ENCODE measurements around the gene HSDL2.

Gene HSDL2

GRCh38 chr9:112495614-112496013 lies 115.7 kb downstream of the HSDL2 start:
- TF ChIP-seq EGR1 (IDR thresholded peaks at IDR 0.05) (no peak), CEBPB (IDR thresholded peaks at IDR 0.05) (no peak), EP300 (IDR thresholded peaks at IDR 0.05; ENCODE audit: borderline replicate concordance) (no peak), TAF1 (IDR thresholded peaks at IDR 0.05; ENCODE audit: low read depth) (no peak), USF1 (IDR thresholded peaks at IDR 0.05) (no peak), FOXM1 (IDR thresholded peaks at IDR 0.05; ENCODE audit: borderline replicate concordance, low read depth) (no peak), CREB1 (IDR thresholded peaks at IDR 0.05; ENCODE audit: low read depth) (no peak), REST (IDR thresholded peaks at IDR 0.05; ENCODE audit: low read depth) (no peak), YY1 (IDR thresholded peaks at IDR 0.05; ENCODE audit: low read depth) (no peak), MAX (IDR thresholded peaks at IDR 0.05) (no peak), ZBTB7A (IDR thresholded peaks at IDR 0.05; ENCODE audit: low read depth) (no peak), TCF12 (IDR thresholded peaks at IDR 0.05; ENCODE audit: low read depth) (no peak), NFIC (IDR thresholded peaks at IDR 0.05) (no peak), RAD21 (IDR thresholded peaks at IDR 0.05; ENCODE audit: low read depth) (no peak), TEAD4 (IDR thresholded peaks at IDR 0.05) (no peak)

- TF ChIP-seq CEBPB (IDR thresholded peaks at IDR 0.05) (no peak), MAX (IDR thresholded peaks at IDR 0.05) (no peak), CREB1 (IDR thresholded peaks at IDR 0.05; ENCODE audit: low read depth) (no peak), TCF12 (IDR thresholded peaks at IDR 0.05; ENCODE audit: low read depth) (no peak), TEAD4 (IDR thresholded peaks at IDR 0.05) (no peak), REST (IDR thresholded peaks at IDR 0.05; ENCODE audit: low read depth) (no peak), ZBTB7A (IDR thresholded peaks at IDR 0.05; ENCODE audit: low read depth) (no peak), RAD21 (IDR thresholded peaks at IDR 0.05; ENCODE audit: low read depth) (no peak), USF1 (IDR thresholded peaks at IDR 0.05) (no peak)
Observed at GRCh38 chr9:112496074-112496722, 116.3 kb downstream of the HSDL2 start.

DNA sequence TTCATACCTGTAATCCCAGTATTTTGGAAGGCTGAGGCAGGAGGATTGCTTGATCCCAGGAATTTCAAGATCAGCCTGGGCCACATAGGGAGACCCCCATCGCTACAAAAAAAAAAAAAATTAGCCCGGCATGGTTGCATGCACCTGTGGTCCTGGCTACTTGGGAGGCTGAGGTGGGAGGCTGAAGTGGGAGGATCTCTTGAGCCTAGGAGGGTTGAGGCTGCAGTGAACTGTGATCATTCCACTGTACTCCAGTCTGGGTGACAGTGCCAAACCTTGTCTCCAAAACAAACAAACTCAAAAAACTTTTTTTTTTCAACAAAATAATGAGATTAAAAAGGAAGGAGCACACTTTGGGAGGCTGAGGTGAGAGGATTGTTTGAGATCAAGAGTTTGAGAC lies 120.9 kb downstream of the HSDL2 start:
- TF ChIP-seq TCF12 (IDR thresholded peaks at IDR 0.05; ENCODE audit: low read depth) (no peak), CREB1 (IDR thresholded peaks at IDR 0.05; ENCODE audit: low read depth) (no peak), ZBTB7A (IDR thresholded peaks at IDR 0.05; ENCODE audit: low read depth) (no peak), FOXM1 (IDR thresholded peaks at IDR 0.05; ENCODE audit: borderline replicate concordance, low read depth) (no peak), YY1 (IDR thresholded peaks at IDR 0.05; ENCODE audit: low read depth) (no peak), USF1 (IDR thresholded peaks at IDR 0.05) (no peak), TEAD4 (IDR thresholded peaks at IDR 0.05) (no peak), TAF1 (IDR thresholded peaks at IDR 0.05; ENCODE audit: low read depth) (no peak), RAD21 (IDR thresholded peaks at IDR 0.05; ENCODE audit: low read depth) (no peak), MAX (IDR thresholded peaks at IDR 0.05) (no peak), NFIC (IDR thresholded peaks at IDR 0.05) (no peak), EP300 (IDR thresholded peaks at IDR 0.05; ENCODE audit: borderline replicate concordance) (no peak), EGR1 (IDR thresholded peaks at IDR 0.05) (no peak), REST (IDR thresholded peaks at IDR 0.05; ENCODE audit: low read depth) (no peak), CEBPB (IDR thresholded peaks at IDR 0.05) (no peak)
